LHCN-M2 (cell line): ENCODE measurements around the gene RGPD5. TPM values are rescaled to one million over a fixed set of nuclear protein-coding genes. Genes with fewer than 3 reads are reported as not detected.
"Not testable (repeated sequence)": the region's sequence is repeated elsewhere in the genome, so short reads cannot be mapped to it uniquely, and the experiment has no call there.

Source experiments
- DNase-seq: peaks from one replicate; pipeline ENCODE4 v3.0.0-alpha.2; 2012; ENCODE audit warnings: low read depth
- total RNA-seq: library from RNA; depleted of rRNA; stranded (reverse); fragments of >200 nt; gene quantifications from 2 replicates; pipeline ENCODE4 v1.2.3, GENCODE V29; 2014; rRNA removed

RGPD5 gene
- total RNA-seq, 1 experiment from 2014 or later: 7.6 TPM

DNA sequence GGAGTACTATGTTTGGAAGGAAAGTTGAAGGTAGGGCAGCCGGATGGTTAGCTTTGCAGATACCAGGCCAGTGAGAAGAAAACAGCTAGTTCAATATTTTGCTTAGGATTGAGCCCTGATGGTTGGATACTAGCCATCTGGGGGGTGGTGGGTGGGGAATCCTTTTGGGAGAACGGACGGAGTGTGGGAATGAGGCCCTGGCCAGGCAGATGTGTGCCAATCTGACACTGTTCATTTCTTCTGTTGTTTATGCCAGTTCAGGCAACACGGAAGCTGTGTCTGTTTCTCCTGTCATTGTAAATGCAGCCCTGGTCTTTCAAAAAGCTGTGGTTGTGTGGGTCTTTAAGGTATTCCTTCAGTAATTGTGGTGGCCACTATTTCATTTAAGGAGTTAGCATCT lies 96.9 kb downstream of the RGPD5 start:
- not testable (repeated sequence) for DNase-seq

DNA sequence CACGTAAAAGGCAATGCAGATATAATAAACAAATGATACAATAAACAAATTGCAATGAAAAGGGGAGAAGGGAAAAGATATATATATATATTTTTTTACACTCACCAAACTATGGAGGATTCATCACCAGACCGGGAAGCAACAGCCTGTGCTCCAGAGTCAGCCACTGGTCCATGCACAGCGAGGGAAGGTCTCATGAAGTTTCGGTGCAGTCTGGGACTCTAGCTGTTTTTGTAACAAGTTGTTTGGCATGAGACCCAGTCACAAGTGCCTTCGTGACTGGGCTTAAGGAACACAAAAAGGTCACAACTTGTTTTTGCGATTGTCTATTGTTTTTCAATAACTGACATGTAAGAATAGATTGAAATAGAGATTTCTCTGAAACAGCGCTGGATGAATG lies 99.6 kb downstream of the RGPD5 start:
- DNase-seq: not testable (repeated sequence)

DNA sequence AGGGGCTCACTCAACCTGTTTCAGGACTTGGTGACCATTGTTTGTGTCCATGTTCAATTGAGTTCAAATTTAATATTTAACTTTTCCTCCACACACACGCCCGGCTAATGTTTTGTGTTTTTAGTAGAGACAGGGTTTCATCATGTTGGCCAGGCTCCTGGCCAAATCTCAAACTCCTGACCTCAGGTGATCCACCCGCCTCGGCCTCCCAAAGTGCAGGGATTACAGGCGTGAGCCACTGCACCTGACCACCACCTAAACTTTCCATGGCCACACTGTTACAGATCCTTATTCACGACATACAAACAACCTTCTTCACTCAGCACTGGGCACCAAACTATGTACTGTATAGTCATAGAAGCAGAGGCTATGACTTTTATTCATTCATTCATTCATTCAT lies 100.0 kb downstream of the RGPD5 start:
- not testable (repeated sequence) for DNase-seq

DNA sequence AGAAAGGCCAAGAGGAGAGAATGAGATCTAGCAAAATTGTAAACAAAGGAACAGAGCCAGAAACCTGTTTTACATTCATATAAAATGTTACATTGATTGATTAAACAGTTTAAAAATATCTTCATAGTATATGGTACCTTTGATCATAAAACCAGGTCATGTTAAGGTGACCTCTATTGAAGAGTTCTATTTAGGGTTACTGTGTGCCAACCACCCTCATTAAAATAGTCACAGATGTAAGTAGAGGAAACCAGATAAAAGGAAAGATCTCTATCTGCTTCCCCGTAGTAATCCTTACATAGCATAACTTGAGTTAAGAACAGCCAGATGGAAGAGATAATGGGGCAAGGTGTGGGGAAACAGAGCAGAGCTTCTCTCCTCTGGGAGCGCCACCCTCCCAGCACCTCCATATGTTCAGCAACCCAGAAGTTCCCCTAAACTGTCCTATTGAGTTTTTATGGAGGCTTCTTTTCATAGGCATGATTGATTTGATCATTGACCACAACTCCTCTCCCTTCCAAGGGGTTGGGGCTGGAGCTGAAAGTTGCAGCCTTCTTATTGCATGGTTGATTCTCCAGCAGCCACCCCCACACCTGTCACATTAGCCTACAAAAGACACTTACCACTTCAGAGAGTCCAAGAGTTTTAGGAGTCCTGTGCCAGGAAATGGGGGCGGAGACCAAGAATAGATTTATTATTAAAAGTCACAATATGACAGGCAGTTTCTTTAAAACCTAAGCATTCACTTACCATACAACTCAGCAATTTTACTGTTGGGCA lies 101.2 kb downstream of the RGPD5 start:
- DNase-seq: not testable (repeated sequence)

DNA sequence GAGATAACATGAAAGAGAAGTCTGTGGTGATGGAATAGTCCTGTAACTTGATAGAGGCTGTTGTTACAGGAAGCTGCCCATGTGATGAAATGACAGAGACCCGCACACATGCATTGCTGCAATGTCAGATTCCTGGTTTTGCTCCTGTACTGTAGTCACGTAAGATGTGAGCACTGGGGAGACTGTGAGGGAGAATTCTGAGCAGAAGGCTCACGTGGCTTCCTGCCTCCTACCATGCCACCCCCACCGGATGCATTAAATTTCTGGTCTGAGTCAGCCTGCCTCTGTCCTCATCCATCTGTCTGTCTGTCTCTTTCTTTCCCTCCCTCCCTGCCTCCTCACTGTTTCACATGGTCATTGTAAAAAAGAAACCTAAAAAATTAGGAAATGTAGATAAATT lies 102.1 kb downstream of the RGPD5 start:
- DNase-seq: not testable (repeated sequence)

DNA sequence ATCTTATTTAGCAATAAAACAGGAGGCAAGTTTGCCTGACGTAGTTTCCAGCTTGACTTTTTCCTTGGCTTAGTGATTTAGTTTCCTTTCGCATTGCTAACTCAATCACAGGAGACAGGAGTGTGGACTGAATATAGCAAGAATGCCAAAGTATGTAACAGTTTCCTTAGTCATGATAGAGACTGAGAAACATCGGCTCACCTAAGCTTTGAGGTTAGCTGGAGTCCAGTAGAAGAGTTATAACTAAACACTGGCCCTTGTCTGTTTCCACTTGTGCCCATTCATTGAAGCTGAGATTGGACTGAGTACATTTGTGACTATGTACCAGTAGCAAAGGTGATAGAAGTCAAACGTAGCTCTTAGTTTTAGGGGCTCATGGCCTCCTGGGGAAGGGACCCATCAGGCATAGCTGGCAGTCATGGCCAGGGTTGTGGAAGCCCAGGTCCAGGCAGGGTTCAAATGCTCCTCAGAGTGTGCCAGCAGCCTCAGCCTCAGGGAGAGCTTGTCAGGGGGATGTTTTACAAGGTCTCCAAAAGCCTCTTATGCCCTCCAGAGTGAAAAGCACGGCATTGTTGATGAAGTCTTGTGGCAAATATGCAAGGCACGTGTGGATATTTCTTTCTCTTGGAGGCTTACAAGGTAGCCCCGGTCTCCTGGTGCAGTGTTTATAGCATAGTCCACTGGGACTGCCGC lies 103.8 kb downstream of the RGPD5 start:
- not testable (repeated sequence) for DNase-seq

DNA sequence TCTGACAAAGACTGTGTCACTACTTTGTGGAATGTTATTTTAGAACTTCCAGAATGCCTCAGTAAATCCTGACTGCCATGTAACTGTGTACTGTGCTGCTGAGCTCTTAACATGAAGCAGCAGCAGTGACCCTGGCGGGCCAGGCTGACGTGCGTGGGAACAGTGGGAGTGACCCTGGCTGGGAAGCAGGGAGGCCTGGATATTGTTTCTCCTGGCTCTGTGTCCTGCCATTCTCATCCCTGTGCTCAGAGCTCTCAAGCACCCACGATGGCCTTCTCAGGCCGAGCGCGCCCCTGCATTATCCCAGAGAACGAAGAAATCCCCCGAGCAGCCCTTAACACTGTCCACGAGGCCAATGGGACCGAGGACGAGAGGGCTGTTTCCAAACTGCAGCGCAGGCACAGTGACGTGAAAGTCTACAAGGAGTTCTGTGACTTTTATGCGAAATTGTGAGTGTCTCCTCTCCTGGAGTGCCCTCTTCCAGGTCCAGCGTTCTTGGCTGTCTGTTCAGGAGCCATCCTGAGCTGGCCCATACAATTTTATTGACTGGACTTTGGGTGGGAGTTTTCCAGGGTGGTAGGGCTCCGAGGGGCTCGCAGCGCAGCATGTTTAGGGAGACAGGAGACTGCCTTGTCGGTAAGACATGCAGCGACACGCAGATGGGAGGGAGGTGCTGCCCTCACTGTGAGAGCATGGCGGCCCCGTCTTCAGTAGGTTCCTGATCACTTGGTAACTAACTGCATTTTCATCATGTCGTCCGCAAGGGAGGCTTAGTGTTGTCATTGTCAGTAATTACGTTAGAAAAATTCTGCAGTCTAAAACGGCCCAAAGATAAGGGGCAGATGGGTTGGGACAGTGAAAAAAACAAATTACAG lies 104.6 kb downstream of the RGPD5 start, which contains the start of gene LIMS3:
Gene LIMS3 (plus strand): TSS at position 227 of the 875 bp plus-strand sequence. CDS start 41 bp downstream, at position 268.
- DNase-seq: not testable (repeated sequence)

DNA sequence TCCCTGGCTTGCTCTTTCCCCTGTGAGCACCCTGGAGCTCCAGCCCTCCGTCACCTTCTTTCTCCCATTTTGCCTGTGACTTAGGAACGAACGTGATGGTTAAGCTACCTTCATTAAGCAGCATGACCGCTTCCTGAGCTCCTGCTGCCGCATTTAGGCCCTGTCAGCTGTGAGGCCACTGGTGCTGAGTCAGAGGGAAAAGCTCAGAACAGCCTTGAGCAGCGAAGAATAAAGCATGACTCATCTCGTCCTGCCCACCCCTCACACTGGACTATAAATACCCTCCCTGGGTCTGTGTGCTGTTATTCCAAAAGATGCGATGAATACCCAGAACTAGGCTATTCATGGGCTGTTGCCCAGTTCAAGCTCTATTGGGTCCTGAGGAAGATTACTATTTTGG lies 111.7 kb downstream of the RGPD5 start:
- not testable (repeated sequence) for DNase-seq

Other genes starting within 250 kb of the RGPD5 start
- 75.1 and 77.4 TPM in 2 replicates for gene SEPTIN10, start 180.3 kb upstream of the RGPD5 start, total RNA-seq
- 6.4 and 7.3 TPM in 2 replicates for gene SOWAHC, start 179.9 kb upstream of the RGPD5 start, total RNA-seq
- 4.5 and 20.6 TPM in 2 replicates for gene LIMS3, start 104.4 kb downstream of the RGPD5 start, total RNA-seq